AG09309 (cell line): ENCODE results near the gene DENND2C.

Source experiments
- DNase-seq: peaks from one replicate; pipeline ENCODE4 v3.0.0-alpha.2; 2010; ENCODE audit warnings: low read depth
- H3K4me3 ChIP-seq: 2 replicates; pipeline ENCODE4 v1.5.1; 2011; ENCODE audit warnings: mild to moderate bottlenecking, low read depth, low read length, moderate library complexity; ENCODE audit not compliant: control insufficient read depth
- CTCF ChIP-seq: IDR thresholded peaks from 2 replicates; pipeline ENCODE4 v1.5.1; 2011; ENCODE audit warnings: mild to moderate bottlenecking, low read depth, low read length, inconsistent platforms; ENCODE audit not compliant: insufficient read depth, control insufficient read depth; ENCODE audit errors: missing control alignments

The DENND2C gene

GRCh38 chr1:114554577-114554976 is 115.3 kb downstream of the DENND2C start:
- TF ChIP-seq CTCF: no peak

GRCh38 chr1:114552106-114552639 is 117.7 kb downstream of the DENND2C start:
- no peak overlapping the region for H3K4me3 ChIP-seq
- no peak for TF ChIP-seq CTCF
- no peak for DNase-seq

More at GRCh38 chr1:114554577-114554976, 115.3 kb downstream of the DENND2C start:
- DNase-seq: no peak
- H3K4me3 ChIP-seq: no peak overlapping the region

GRCh38 chr1:114551400-114551799 is 118.4 kb downstream of the DENND2C start:
- no peak for TF ChIP-seq CTCF
- no peak for DNase-seq
- H3K4me3 ChIP-seq: no peak overlapping the region

- no peak for TF ChIP-seq CTCF
- no peak for DNase-seq
- no peak overlapping the region for H3K4me3 ChIP-seq
These were observed 119.5 kb downstream of the DENND2C start for GRCh38 chr1:114550336-114550735.

- no peak for DNase-seq
- TF ChIP-seq CTCF: no peak
- H3K4me3 ChIP-seq: no peak overlapping the region
These were observed 120.7 kb downstream of the DENND2C start for GRCh38 chr1:114549137-114549536.

- no peak overlapping the region for H3K4me3 ChIP-seq
- DNase-seq: no peak
- TF ChIP-seq CTCF: no peak
These were observed 122.8 kb downstream of the DENND2C start for GRCh38 chr1:114547076-114547475.

GRCh38 chr1:114545796-114546195 is 124.1 kb downstream of the DENND2C start:
- H3K4me3 ChIP-seq: no peak overlapping the region
- TF ChIP-seq CTCF: no peak
- DNase-seq: no peak
